Neural progenitor cell (in vitro differentiated cells): ENCODE measurements around the gene OVCA2. TPM values are rescaled to one million over a fixed set of nuclear protein-coding genes. Genes with fewer than 3 reads are reported as not detected.

Experiments
- DNase-seq: peaks from one replicate; pipeline ENCODE4 v3.0.0-alpha.2; 2016; ENCODE audit warnings: low spot score
- H2AFZ ChIP-seq: fragments of 200-600 bp; sonication (generic); replicated peaks from 2 replicates; pipeline ENCODE4 v1.6.1; 2016; ENCODE audit warnings: antibody characterized with exemption
- H3F3A ChIP-seq: fragments of 200-600 bp; sonication (generic); 2 replicates; pipeline ENCODE4 v1.6.1; 2016; ENCODE audit warnings: antibody characterized with exemption, low read depth
- H3K27ac ChIP-seq: fragments of 200-600 bp; sonication (generic); 2 replicates; pipeline ENCODE4 v1.5.1; 2016; ENCODE audit warnings: mild to moderate bottlenecking
- H3K27me3 ChIP-seq: fragments of 200-600 bp; sonication (generic); 2 replicates; pipeline ENCODE4 v1.6.1; 2016; ENCODE audit warnings: mild to moderate bottlenecking, moderate library complexity
- H3K36me3 ChIP-seq: fragments of 200-600 bp; sonication (generic); 2 replicates; pipeline ENCODE4 v1.5.1; 2016
- H3K4me1 ChIP-seq: fragments of 200-600 bp; sonication (generic); 2 replicates; pipeline ENCODE4 v1.6.1; 2016; ENCODE audit warnings: mixed run types
- H3K4me2 ChIP-seq: fragments of 200-600 bp; sonication (generic); 2 replicates; pipeline ENCODE4 v1.6.1; 2016
- H3K4me3 ChIP-seq: fragments of 200-600 bp; sonication (generic); 2 replicates; pipeline ENCODE4 v1.5.1; 2016
- H3K79me2 ChIP-seq: fragments of 200-600 bp; sonication (generic); 2 replicates; pipeline ENCODE4 v1.6.1; 2016; ENCODE audit warnings: low read depth
- H3K9ac ChIP-seq: fragments of 200-600 bp; sonication (generic); 2 replicates; pipeline ENCODE4 v1.6.1; 2016
- H3K9me3 ChIP-seq: fragments of 200-600 bp; sonication (generic); 2 replicates; pipeline ENCODE4 v1.5.1; 2016; ENCODE audit warnings: low read depth
- H4K20me1 ChIP-seq: fragments of 200-600 bp; sonication (generic); 2 replicates; pipeline ENCODE4 v1.6.1; 2016; ENCODE audit warnings: low read depth
- H3K27ac Mint-ChIP-seq: 3 replicates; pipeline ENCODE4 v1.8.0; 2021; ENCODE audit warnings: mixed read lengths
- H3K27me3 Mint-ChIP-seq: 2 replicates; pipeline ENCODE4 v1.8.0; 2022; ENCODE audit warnings: low read depth, mild to moderate bottlenecking, inconsistent platforms, moderate library complexity, mixed read lengths; ENCODE audit not compliant: insufficient read depth
- H3K36me3 Mint-ChIP-seq: 3 replicates; pipeline ENCODE4 v1.8.0; 2021; ENCODE audit warnings: mixed read lengths
- H3K4me1 Mint-ChIP-seq: 3 replicates; pipeline ENCODE4 v1.8.0; 2021; ENCODE audit warnings: mixed read lengths
- H3K4me3 Mint-ChIP-seq: 3 replicates; pipeline ENCODE4 v1.8.0; 2021; ENCODE audit warnings: mild to moderate bottlenecking, moderate library complexity, mixed read lengths
- H3K9me3 Mint-ChIP-seq: 3 replicates; pipeline ENCODE4 v1.8.0; 2020; ENCODE audit warnings: mixed read lengths
- EZH2 ChIP-seq: fragments of 200-600 bp; sonication (generic); IDR thresholded peaks from 2 replicates; pipeline ENCODE4 v1.6.1; 2017; ENCODE audit warnings: antibody characterized with exemption, mild to moderate bottlenecking, moderate library complexity
- EZH2phosphoT487 ChIP-seq: fragments of 200-600 bp; sonication (generic); IDR thresholded peaks from 2 replicates; pipeline ENCODE4 v1.6.1; 2017; ENCODE audit warnings: antibody characterized with exemption
- total RNA-seq: library from RNA; depleted of rRNA; stranded (reverse); fragments of >200 nt; gene quantifications from 2 replicates; pipeline ENCODE4 v1.2.3, GENCODE V29; 2015; ENCODE audit warnings: low replicate concordance
- TF ChIP-seq, protein P1 (sequence below): fragments of 200-600 bp; sonication (generic); IDR thresholded peaks from 2 replicates; pipeline ENCODE4 v1.5.1; 2017; ENCODE audit warnings: antibody characterized with exemption, mild to moderate bottlenecking

The OVCA2 gene
- total RNA-seq, 1 donor from 2014 or later, result 5.4 TPM

DNA sequence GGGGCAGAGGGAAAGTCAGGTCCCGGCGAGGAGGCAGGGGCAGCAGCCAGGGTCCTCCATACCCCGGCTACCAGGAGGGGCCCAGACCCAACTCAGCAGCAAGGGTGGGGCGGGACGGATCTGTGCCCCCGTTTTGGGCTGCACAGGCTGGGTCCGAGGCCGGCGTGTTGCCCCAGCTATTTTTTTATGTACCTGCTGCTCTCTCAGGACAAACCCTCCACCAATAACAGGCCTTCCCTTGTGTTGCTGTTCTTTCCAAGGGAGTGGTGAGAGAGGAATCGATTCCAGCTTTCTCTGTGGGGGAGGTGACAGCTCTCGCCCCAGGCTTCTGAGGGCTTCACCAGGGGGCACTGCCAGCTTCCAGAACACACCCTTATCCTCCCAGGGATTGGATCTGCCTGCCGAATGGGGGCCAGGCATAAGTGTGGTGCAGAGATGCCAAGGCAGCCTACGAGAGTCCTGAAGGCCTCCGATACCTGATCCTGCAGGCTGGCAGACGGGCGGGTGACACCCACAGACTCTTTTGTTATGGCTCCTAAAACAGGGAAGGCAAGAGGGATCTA lies 39.0 kb upstream of the OVCA2 start:
- Histone ChIP-seq H3K9ac (no peak overlapping the region), H3F3A (peaks cover 31% of the 10 kb centered on the region), H3K79me2 (no peaks in the 10 kb centered on the region), H3K4me3 (no peak overlapping the region), H2AFZ (no peak overlapping the region), H4K20me1 (no peaks in the 10 kb centered on the region), H3K36me3 (no peaks in the 10 kb centered on the region), H3K4me2 (no peak overlapping the region), H3K27ac (no peak overlapping the region), H3K4me1 (peaks cover 32% of the 10 kb centered on the region), H3K9me3 (no peaks in the 10 kb centered on the region), H3K27me3 (peaks cover 11% of the 10 kb centered on the region)
- no peaks in the 10 kb centered on the region for H3K36me3 Mint-ChIP-seq
- peaks cover 35% of the 10 kb centered on the region for H3K4me1 Mint-ChIP-seq
- TF ChIP-seq, protein P1, sequence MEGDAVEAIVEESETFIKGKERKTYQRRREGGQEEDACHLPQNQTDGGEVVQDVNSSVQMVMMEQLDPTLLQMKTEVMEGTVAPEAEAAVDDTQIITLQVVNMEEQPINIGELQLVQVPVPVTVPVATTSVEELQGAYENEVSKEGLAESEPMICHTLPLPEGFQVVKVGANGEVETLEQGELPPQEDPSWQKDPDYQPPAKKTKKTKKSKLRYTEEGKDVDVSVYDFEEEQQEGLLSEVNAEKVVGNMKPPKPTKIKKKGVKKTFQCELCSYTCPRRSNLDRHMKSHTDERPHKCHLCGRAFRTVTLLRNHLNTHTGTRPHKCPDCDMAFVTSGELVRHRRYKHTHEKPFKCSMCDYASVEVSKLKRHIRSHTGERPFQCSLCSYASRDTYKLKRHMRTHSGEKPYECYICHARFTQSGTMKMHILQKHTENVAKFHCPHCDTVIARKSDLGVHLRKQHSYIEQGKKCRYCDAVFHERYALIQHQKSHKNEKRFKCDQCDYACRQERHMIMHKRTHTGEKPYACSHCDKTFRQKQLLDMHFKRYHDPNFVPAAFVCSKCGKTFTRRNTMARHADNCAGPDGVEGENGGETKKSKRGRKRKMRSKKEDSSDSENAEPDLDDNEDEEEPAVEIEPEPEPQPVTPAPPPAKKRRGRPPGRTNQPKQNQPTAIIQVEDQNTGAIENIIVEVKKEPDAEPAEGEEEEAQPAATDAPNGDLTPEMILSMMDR, result no peak
- no peak for TF ChIP-seq EZH2
- TF ChIP-seq EZH2phosphoT487, result no peak
- H3K27ac Mint-ChIP-seq, result peak overlapping the region; percentile 60
- no peak for DNase-seq
- no peaks in the 10 kb centered on the region for H3K9me3 Mint-ChIP-seq
- H3K27me3 Mint-ChIP-seq, result peaks cover 7% of the 10 kb centered on the region
- H3K4me3 Mint-ChIP-seq, result peak overlapping the region; percentile 43

- no peak overlapping the region for H3K4me2 ChIP-seq
- Mint-ChIP-seq H3K9me3 (no peaks in the 10 kb centered on the region), H3K4me3 (peak overlapping the region; percentile 43), H3K4me1 (peaks cover 35% of the 10 kb centered on the region), H3K36me3 (no peaks in the 10 kb centered on the region), H3K27me3 (peaks cover 7% of the 10 kb centered on the region), H3K27ac (no peak overlapping the region)
- H3K36me3 ChIP-seq, result no peaks in the 10 kb centered on the region
- H3K27ac ChIP-seq, result no peak overlapping the region
- H3K9me3 ChIP-seq, result no peaks in the 10 kb centered on the region
- no peak overlapping the region for H3K9ac ChIP-seq
- no peak for TF ChIP-seq EZH2
- TF ChIP-seq EZH2phosphoT487, result no peak
- TF ChIP-seq, protein P1, result no peak
- H2AFZ ChIP-seq, result no peak overlapping the region
- no peaks in the 10 kb centered on the region for H3K79me2 ChIP-seq
- peaks cover 4% of the 10 kb centered on the region for H3K27me3 ChIP-seq
- no peak for DNase-seq
- peaks cover 29% of the 10 kb centered on the region for H3K4me1 ChIP-seq
- peaks cover 25% of the 10 kb centered on the region for H3F3A ChIP-seq
- no peak overlapping the region for H3K4me3 ChIP-seq
- no peaks in the 10 kb centered on the region for H4K20me1 ChIP-seq
Measured at GRCh38 chr17:2003525-2003924, 38.3 kb upstream of the OVCA2 start.

DNA sequence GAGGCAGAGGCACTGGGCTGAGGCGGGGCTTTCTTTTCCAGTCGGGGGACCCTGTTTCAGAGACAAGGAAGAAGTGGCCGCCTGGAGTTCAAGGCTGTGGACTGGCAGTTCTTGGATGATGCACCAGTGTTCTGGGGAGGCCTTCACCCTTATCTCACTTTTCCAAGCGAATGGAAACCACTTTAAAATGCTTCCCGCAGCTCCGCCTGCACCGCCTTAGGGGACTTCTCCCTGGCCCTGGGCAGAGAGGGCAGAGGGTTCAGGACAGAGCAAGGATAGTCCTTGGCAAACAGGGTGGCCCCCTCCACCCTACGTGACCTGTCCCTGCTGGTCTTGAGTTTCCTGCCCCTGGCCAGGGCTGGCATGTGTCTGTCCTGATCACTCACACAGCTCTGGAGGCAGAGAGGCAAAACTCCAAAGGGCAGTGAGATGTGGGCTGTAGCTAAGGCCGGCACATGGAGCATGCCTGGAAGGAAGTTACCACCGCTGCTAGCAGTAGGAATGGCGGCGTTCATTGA lies 37.3 kb upstream of the OVCA2 start:
- no peak for DNase-seq
- Histone ChIP-seq H3K27ac (no peak overlapping the region), H3K9ac (no peak overlapping the region), H3K4me1 (peaks cover 25% of the 10 kb centered on the region), H3K79me2 (no peaks in the 10 kb centered on the region), H2AFZ (no peak overlapping the region), H3K4me2 (no peak overlapping the region), H3F3A (peaks cover 18% of the 10 kb centered on the region), H3K9me3 (no peaks in the 10 kb centered on the region), H3K36me3 (no peaks in the 10 kb centered on the region), H3K4me3 (no peak overlapping the region), H4K20me1 (no peaks in the 10 kb centered on the region), H3K27me3 (no peaks in the 10 kb centered on the region)
- peaks cover 2% of the 10 kb centered on the region for H3K27me3 Mint-ChIP-seq
- no peak overlapping the region for H3K4me3 Mint-ChIP-seq
- TF ChIP-seq, protein P1, result no peak
- TF ChIP-seq EZH2 (no peak), EZH2phosphoT487 (no peak)
- no peaks in the 10 kb centered on the region for H3K36me3 Mint-ChIP-seq
- no peaks in the 10 kb centered on the region for H3K9me3 Mint-ChIP-seq
- H3K4me1 Mint-ChIP-seq, result peaks cover 27% of the 10 kb centered on the region
- H3K27ac Mint-ChIP-seq, result no peak overlapping the region
